Astrocyte of the spinal cord (primary cell): ENCODE results near the gene TNS1.

ENCODE experiments used
- DNase-seq: peaks from one replicate; pipeline ENCODE4 v3.0.0; 2011; ENCODE audit warnings: low read depth, low spot score
- H3K4me3 ChIP-seq: 2 replicates; pipeline ENCODE4 v1.5.1; 2011; ENCODE audit warnings: low read depth, mild to moderate bottlenecking, low read length, moderate library complexity
- CTCF ChIP-seq: IDR thresholded peaks from 2 replicates; pipeline ENCODE4 v1.5.1; 2012; ENCODE audit warnings: low read depth, mild to moderate bottlenecking, low read length, inconsistent platforms
- in situ Hi-C: cut with HindIII; loops from 2 replicates; pipeline ENCODE4 v1.10.0; 2017; ENCODE audit warnings: low sequenced_read_pairs

TNS1 gene

GRCh38 chr2:217988840-217989204 is 14.0 kb downstream of the TNS1 start:
- no peak for TF ChIP-seq CTCF
- DNase-seq = no peak
- H3K4me3 ChIP-seq = no peak overlapping the region
- in situ Hi-C loops = no loop called here

GRCh38 chr2:217988014-217988839 is 14.6 kb downstream of the TNS1 start:
- peak; percentile 87 for TF ChIP-seq CTCF
- in situ Hi-C loops = no loop called here
- no peak overlapping the region for H3K4me3 ChIP-seq
- peak; percentile 63 for DNase-seq

- no peak overlapping the region for H3K4me3 ChIP-seq
- TF ChIP-seq CTCF = no peak
- DNase-seq = no peak
- in situ Hi-C loops = no loop called here
Measured at GRCh38 chr2:217987391-217987790, 15.4 kb downstream of the TNS1 start.

GRCh38 chr2:217986256-217986961 is 16.4 kb downstream of the TNS1 start:
- TF ChIP-seq CTCF = no peak
- in situ Hi-C loops = no loop called here
- no peak overlapping the region for H3K4me3 ChIP-seq
- no peak for DNase-seq

- H3K4me3 ChIP-seq = no peak overlapping the region
- no peak for TF ChIP-seq CTCF
- in situ Hi-C loops = no loop called here
- DNase-seq = no peak
Measured at GRCh38 chr2:217983276-217984233, 19.2 kb downstream of the TNS1 start.

- no peak for DNase-seq
- no peak for TF ChIP-seq CTCF
- no peak overlapping the region for H3K4me3 ChIP-seq
- in situ Hi-C loops = no loop called here
Measured at GRCh38 chr2:217981971-217982370, 20.8 kb downstream of the TNS1 start.
